Esophagus muscularis mucosa (tissue), 4 donors: ENCODE results near the gene LARP4.

Source experiments
- CTCF ChIP-seq, 3 experiments: fragments of 200-600 bp in 2 of 3; fragments of 450-650 bp in 1 of 3; sonication (generic) in 2 of 3; IDR thresholded peaks; one replicate each; pipeline ENCODE4 v1.5.1; 2017 to 2019; ENCODE audit warnings: antibody characterized with exemption in 3 of 3, mild to moderate bottlenecking in 2 of 3, moderate library complexity in 1 of 3
- EP300 ChIP-seq: sonication (generic); formaldehyde crosslinking; IDR thresholded peaks from one replicate; pipeline ENCODE4 v1.6.1; 2017; ENCODE audit warnings: antibody characterized with exemption
- POLR2A ChIP-seq: fragments of 450-650 bp; IDR thresholded peaks from one replicate; pipeline ENCODE4 v1.6.1; 2017; ENCODE audit warnings: antibody characterized with exemption, moderate library complexity, mild to moderate bottlenecking, low read depth
- POLR2AphosphoS5 ChIP-seq, 2 donors: sonication (generic); formaldehyde crosslinking; IDR thresholded peaks; one replicate each; pipeline ENCODE4 v1.6.1; 2017; ENCODE audit warnings: antibody characterized with exemption in 2 of 2

GRCh38 chr12:50390316-50390741, 10.4 kb upstream of the LARP4 start:
- TF ChIP-seq CTCF (IDR thresholded peaks at IDR 0.05) (no peak), POLR2A (no peak), POLR2AphosphoS5 (IDR thresholded peaks at IDR 0.05) (no peak), EP300 (no peak)
